GM12878 (cell line): ENCODE results near the gene CALHM1. TPM values are rescaled to one million over a fixed set of nuclear protein-coding genes. Genes with fewer than 3 reads are reported as not detected.

ENCODE experiments used
- ATAC-seq: fragments of 200-7000 bp; cut with Tn5 transposase; 3 replicates; pipeline ENCODE4 v1.9.1; 2020; ENCODE audit warnings: mild to moderate bottlenecking, moderate library complexity
- BruUV-seq: library from RNA; stranded (reverse); fragments of 400-500 nt; replicated peaks from 2 replicates; lab custom pipeline; 2021; lab: Mats Ljungman, UMichigan
- CTCF ChIA-PET: fragments of 300-600 bp; sonication (Branson Sonifier 250); formaldehyde crosslinking; extraction: SDS; loops from one replicate; lab custom pipeline; 2021; ENCODE audit warnings: inconsistent platforms; lab: Yijun Ruan, JAX
- POLR2A ChIA-PET: fragments of 350-600 bp; formaldehyde crosslinking; extraction: SDS; loops from one replicate; lab custom pipeline; 2021; ENCODE audit warnings: inconsistent platforms; lab: Charles Lee
- RAD21 ChIA-PET: fragments of 300-600 bp; sonication (Branson Sonifier 250); formaldehyde crosslinking; loops from one replicate; lab custom pipeline; 2023; ENCODE audit warnings: antibody characterized with exemption; ENCODE audit not compliant: unreplicated experiment; lab: Charles Lee
- SMC1A ChIA-PET: fragments of 300-600 bp; sonication (Branson Sonifier 250); formaldehyde crosslinking; loops from one replicate; lab custom pipeline; 2023; ENCODE audit not compliant: unreplicated experiment, uncharacterized antibody; lab: Charles Lee
- DNase-seq: peaks from one replicate; pipeline ENCODE4 v3.0.0-alpha.2; 2011; ENCODE audit warnings: low read depth, low spot score
- FAIRE-seq: peaks from 3 replicates; lab custom pipeline; 2011; peaks lifted over from hg19 to GRCh38; lab: Jason Lieb, UNC
- H2AFZ ChIP-seq: 2 replicates; pipeline ENCODE4 v1.6.0; 2011; ENCODE audit warnings: low read depth, low read length, control low read depth; ENCODE audit not compliant: control insufficient read depth
- H3K27ac ChIP-seq: 2 replicates; pipeline ENCODE4 v1.5.1; 2011; ENCODE audit warnings: control low read depth; ENCODE audit not compliant: control insufficient read depth, insufficient read depth
- H3K27me3 ChIP-seq, 2 experiments: replicated peaks in 1 of 2; 2 replicates each; pipeline versions ENCODE4 v1.6.0 to v1.6.1; 2011; ENCODE audit warnings: low read length in 1 of 2; ENCODE audit not compliant: control insufficient read depth in 2 of 2, insufficient read depth in 2 of 2
- H3K36me3 ChIP-seq, 2 experiments: 2 replicates each; pipeline ENCODE4 v1.5.1; 2011; ENCODE audit warnings: low read length in 1 of 2; ENCODE audit not compliant: control insufficient read depth in 2 of 2, insufficient read depth in 2 of 2
- H3K4me1 ChIP-seq: 2 replicates; pipeline ENCODE4 v1.6.1; 2011; ENCODE audit warnings: mild to moderate bottlenecking, low read length, moderate library complexity, mixed read lengths; ENCODE audit not compliant: control insufficient read depth, insufficient read depth
- H3K4me2 ChIP-seq: 2 replicates; pipeline ENCODE4 v1.6.0; 2011; ENCODE audit warnings: control low read depth; ENCODE audit not compliant: control insufficient read depth, insufficient read depth
- H3K4me3 ChIP-seq: fragments of 200-600 bp; sonication (generic); 2 replicates; pipeline ENCODE4 v1.5.1; 2016
- H3K79me2 ChIP-seq: 2 replicates; pipeline ENCODE4 v1.6.0; 2011; ENCODE audit warnings: low read length; ENCODE audit not compliant: control insufficient read depth, insufficient read depth
- H3K9ac ChIP-seq: 2 replicates; pipeline ENCODE4 v1.8.0; 2011; ENCODE audit warnings: low read length, control low read depth, mixed read lengths; ENCODE audit not compliant: control insufficient read depth, insufficient read depth
- H3K9me3 ChIP-seq: replicated peaks from 3 replicates; pipeline ENCODE4 v1.5.1; 2011; ENCODE audit warnings: mild to moderate bottlenecking, low read length; ENCODE audit not compliant: control insufficient read depth, insufficient read depth
- H4K20me1 ChIP-seq: 2 replicates; pipeline ENCODE4 v1.6.0; 2011; ENCODE audit not compliant: control insufficient read depth, insufficient read depth
- ATF7 ChIP-seq: fragments of 450-650 bp; IDR thresholded peaks from 2 replicates; pipeline ENCODE4 v1.6.1; 2016; ENCODE audit warnings: low read depth, mild to moderate bottlenecking
- BHLHE40 ChIP-seq, 2 experiments: fragments of 450-650 bp in 1 of 2; IDR thresholded peaks; 2 replicates each; pipeline ENCODE4 v1.6.1; 2011 to 2017; ENCODE audit warnings: low read depth in 2 of 2, borderline replicate concordance in 1 of 2, improper control_type of control experiment in 1 of 2, low read length in 1 of 2, mild to moderate bottlenecking in 1 of 2
- CREM ChIP-seq: IDR thresholded peaks from 2 replicates; pipeline ENCODE4 v1.6.1; 2014; ENCODE audit warnings: antibody characterized with exemption, low read depth
- DPF2 ChIP-seq: fragments of 450-650 bp; IDR thresholded peaks from 2 replicates; pipeline ENCODE4 v1.6.1; 2017; ENCODE audit warnings: mild to moderate bottlenecking
- EGR1 ChIP-seq, 2 experiments: IDR thresholded peaks; 1 replicate in 1 of 2; 2 replicates in 1 of 2; pipeline ENCODE4 v1.6.1; 2011 to 2012; ENCODE audit warnings: low read depth in 2 of 2, low read length in 2 of 2, borderline replicate concordance in 1 of 2, mild to moderate bottlenecking in 1 of 2, moderate library complexity in 1 of 2
- HDAC2 ChIP-seq: fragments of 200-600 bp; sonication (generic); IDR thresholded peaks from 2 replicates; pipeline ENCODE4 v1.6.1; 2017
- IKZF2 ChIP-seq, 2 experiments: fragments of 450-650 bp; IDR thresholded peaks; 2 replicates each; pipeline ENCODE4 v1.6.1; 2017; ENCODE audit warnings: mild to moderate bottlenecking in 2 of 2, moderate library complexity in 2 of 2
- KLF5 ChIP-seq: fragments of 450-650 bp; IDR thresholded peaks from 2 replicates; pipeline ENCODE4 v1.6.1; 2014; ENCODE audit warnings: mild to moderate bottlenecking; ENCODE audit not compliant: partially characterized antibody
- MAX ChIP-seq: IDR thresholded peaks from 2 replicates; pipeline ENCODE4 v1.6.1; 2012; ENCODE audit warnings: low read depth, low read length, improper control_type of control experiment
- NBN ChIP-seq: fragments of 450-650 bp; IDR thresholded peaks from 2 replicates; pipeline ENCODE4 v1.6.1; 2016
- NKRF ChIP-seq: fragments of 450-650 bp; conservative IDR thresholded peaks from 2 replicates; pipeline ENCODE4 v1.6.1; 2017; ENCODE audit warnings: mild to moderate bottlenecking, moderate library complexity
- RAD51 ChIP-seq: fragments of 450-650 bp; IDR thresholded peaks from 2 replicates; pipeline ENCODE4 v1.6.1; 2016; ENCODE audit warnings: moderate library complexity, mild to moderate bottlenecking, inconsistent platforms
- RB1 ChIP-seq: fragments of 450-650 bp; formaldehyde crosslinking; IDR thresholded peaks from 2 replicates; pipeline ENCODE4 v1.6.1; 2017; ENCODE audit warnings: mild to moderate bottlenecking, borderline replicate concordance
- RBBP5 ChIP-seq: fragments of 200-600 bp; sonication (generic); conservative IDR thresholded peaks from 2 replicates; pipeline ENCODE4 v1.6.1; 2016
- SKIL ChIP-seq: fragments of 450-650 bp; IDR thresholded peaks from 2 replicates; pipeline ENCODE4 v1.6.1; 2017; ENCODE audit warnings: mild to moderate bottlenecking, low read depth, inconsistent platforms; ENCODE audit not compliant: poor library complexity, severe bottlenecking
- SMAD5 ChIP-seq: IDR thresholded peaks from 2 replicates; pipeline ENCODE4 v1.6.1; 2016; ENCODE audit warnings: antibody characterized with exemption, low read depth
- SPI1 ChIP-seq: IDR thresholded peaks from 2 replicates; pipeline ENCODE4 v1.6.1; 2011; ENCODE audit warnings: low read depth, mild to moderate bottlenecking, low read length, moderate library complexity, borderline replicate concordance; ENCODE audit not compliant: insufficient read depth
- STAT1 ChIP-seq: fragments of 450-650 bp; conservative IDR thresholded peaks from 2 replicates; pipeline ENCODE4 v1.6.1; 2014; ENCODE audit warnings: antibody characterized with exemption, mild to moderate bottlenecking
- YBX1 ChIP-seq: fragments of 450-650 bp; IDR thresholded peaks from 2 replicates; pipeline ENCODE4 v1.6.1; 2016; ENCODE audit warnings: antibody characterized with exemption
- WGBS: methylation state at CpG from one replicate; pipeline ENCODE4 v1.1.6; 2016; ENCODE audit warnings: low lambda C conversion rate; ENCODE audit not compliant: insufficient replicate concordance, insufficient coverage; ENCODE audit errors: missing lambda C conversion rate; 5-methylcytosine and 5-hydroxymethylcytosine counted together
- in situ Hi-C: fragments of 300-500 bp; cut with MboI; formaldehyde crosslinking; loops from 9 replicates; pipeline ENCODE4 v1.14.3; 2018; ENCODE audit warnings: mixed read lengths
- intact Hi-C: fragments of 100-400 bp; cut with micrococcal nuclease; formaldehyde crosslinking; loops from one replicate; pipeline ENCODE4 v1.14.2; 2022; ENCODE audit not compliant: unreplicated experiment
- polyA plus RNA-seq, 11 experiments: library from polyadenylated mRNA; depleted of rRNA in 4 of 11; unstranded in 6 of 11; stranded (reverse) in 5 of 11; fragments of >200 nt; fragmentation: Nextera tagmentation in 4 of 11; fragmentation: Illumina TruSeq in 1 of 11; extraction: Ambion mirVana in 4 of 11; extraction: Trizol in 1 of 11; gene quantifications; 1 replicate in 1 of 11; 2 replicates in 10 of 11; pipeline versions ENCODE4 v1.2.1 to v1.2.3, GENCODE V29; 2011 to 2016; ENCODE audit warnings: inconsistent platforms in 2 of 11, missing spikeins in 2 of 11, low read depth in 1 of 11
- total RNA-seq, 4 experiments: library from RNA; depleted of rRNA in 3 of 4; stranded (reverse); fragments of >200 nt in 3 of 4; fragmentation: Illumina TruSeq in 1 of 4; extraction: Trizol in 1 of 4; gene quantifications; 2 replicates each; pipeline versions ENCODE4 v1.2.1 to v1.2.3, GENCODE V29; 2013 to 2021

CALHM1 gene
- total and polyA plus RNA-seq, 10 of the 15 experiments (the other 5 are each of a cell fraction or from before 2014, with no cell fraction given), result 0.05 to 1.7 (median 0.17) TPM

- TF ChIP-seq DPF2, result no peak
- TF ChIP-seq IKZF2 (IDR thresholded peaks at IDR 0.05), result no peak
- TF ChIP-seq HDAC2, result no peak
- no peak for TF ChIP-seq CREM
- no peak for TF ChIP-seq MAX
- TF ChIP-seq SMAD5, result no peak
- no peak for TF ChIP-seq RB1
- TF ChIP-seq EGR1 (IDR thresholded peaks at IDR 0.05; ENCODE audit: borderline replicate concordance in 1 of 2, low read depth in 2 of 2, low read length in 2 of 2), result no peak
These were observed 20.0 kb upstream of the CALHM1 start (continued) for GRCh38 chr10:103478671-103479070.

- POLR2A ChIA-PET, result interaction anchor here (1.1 to 3.8 kb wide), 6 partner anchors 10 to 57 kb away, joined by 3 to 35 read pairs (median 11); partner anchors contain the start of genes CALHM1 and CALHM2
- in situ Hi-C loops, result loop anchor here (5.0 kb wide), 1 partner anchor 59 kb away; no protein-coding TSS in a partner anchor
- Histone ChIP-seq H3K4me3 (no peak overlapping the region), H3K9me3 (no peaks in the 10 kb centered on the region), H3K27me3 (no peaks in the 10 kb centered on the region), H3K27ac (no peak overlapping the region), H4K20me1 (no peaks in the 10 kb centered on the region), H3K4me2 (no peak overlapping the region), H3K79me2 (no peaks in the 10 kb centered on the region), H3K9ac (peak overlapping the region; percentile 14; the same call in 1 of the 2 replicates), H3K36me3 (no peaks in the 10 kb centered on the region), H3K4me1 (peaks cover 29% of the 10 kb centered on the region), H2AFZ (peak overlapping the region; percentile 27)
- CTCF ChIA-PET, result interaction anchor here (0.6 to 10.6 kb wide), 26 partner anchors 9 to 408 kb away, joined by 3 to 195 read pairs (median 4); partner anchors contain the start of genes CALHM1, CALHM2, NEURL1 and NT5C2
- DNase-seq (no peak), ATAC-seq (peak; percentile 80), FAIRE-seq (peak; percentile 56)
- SMC1A ChIA-PET, result interaction anchor here (0.7 to 9.8 kb wide), 18 partner anchors 9 to 215 kb away, joined by 3 to 124 read pairs (median 6); partner anchors contain the start of genes CALHM1 and CALHM2
- no TSS peak for BruUV-seq
- intact Hi-C loops, result no loop called here
- WGBS, result 83% methylated on average over 11 of the region's 11 CpGs
- RAD21 ChIA-PET, result interaction anchor here (0.7 to 4.7 kb wide), 15 partner anchors 9 to 826 kb away, joined by 3 to 73 read pairs (median 4); partner anchors contain the start of genes CALHM1 and CALHM2
- TF ChIP-seq RAD51 (no peak), RBBP5 (no peak), KLF5 (no peak), YBX1 (no peak), SKIL (no peak), SPI1 (peak; percentile 44; the same call in 1 of the 2 replicates), NBN (0 out of 2 replicates have a peak, but pooled peaks have one; percentile 50), STAT1 (no peak), NKRF (no peak), BHLHE40 (IDR thresholded peaks at IDR 0.05; ENCODE audit: borderline replicate concordance in 1 of 2, low read depth in 2 of 2, low read length in 1 of 2) (peak; percentile 53 to 59; a peak in 2 of 4 replicates), ATF7 (0 out of 2 replicates have a peak, but pooled peaks have one; percentile 21)
These were observed 17.5 kb upstream of the CALHM1 start for GRCh38 chr10:103476046-103476768.
